ENCODE results near the gene DCAF8. TPM values are rescaled to one million over a fixed set of nuclear protein-coding genes. Genes with fewer than 3 reads are reported as not detected.

The DCAF8 gene
- total RNA-seq, 1 experiment from 2014 or later: 98.1 TPM

DNA sequence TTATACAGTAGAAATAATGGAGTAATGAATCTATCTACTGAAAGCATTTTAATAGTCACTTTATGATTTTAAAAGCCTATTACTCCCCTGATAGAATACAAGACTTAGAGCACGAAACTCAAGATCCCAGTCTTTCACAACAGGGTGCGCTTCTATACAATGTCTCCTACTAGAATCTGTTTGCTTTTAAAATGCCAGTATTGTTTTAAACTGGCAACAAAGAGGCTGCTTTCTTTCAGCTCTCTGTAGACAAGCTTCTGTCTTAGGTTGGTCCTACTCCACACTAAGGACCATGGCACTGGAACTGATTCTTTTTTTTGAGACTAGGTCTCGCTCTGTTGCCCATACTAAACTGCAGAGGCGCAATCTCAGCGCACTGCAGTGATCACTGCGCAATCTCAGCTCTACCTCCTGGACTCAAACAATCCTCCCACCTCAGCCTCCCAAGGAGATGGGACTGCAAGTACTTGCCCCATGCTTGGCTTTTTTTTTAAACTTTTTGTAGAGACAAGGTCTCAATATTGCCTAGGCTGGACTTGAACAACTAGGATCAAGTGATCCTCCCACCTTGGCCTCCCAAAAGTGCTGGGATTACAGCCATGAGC lies 4.8 kb downstream of the DCAF8 start:
- intact Hi-C loops (cut with micrococcal nuclease): no loop called here
- TF ChIP-seq CBX3 (IDR thresholded peaks at IDR 0.05; ENCODE audit: low read depth) (no peak), TCF7L2 (IDR thresholded peaks at IDR 0.05; ENCODE audit: borderline replicate concordance, extremely low read depth, insufficient read depth, insufficient read length) (no peak), ELF1 (IDR thresholded peaks at IDR 0.05; ENCODE audit: borderline replicate concordance, low read depth) (no peak), EGR1 (IDR thresholded peaks at IDR 0.05; ENCODE audit: low read depth) (no peak), ZFX (IDR thresholded peaks at IDR 0.05) (no peak)
- TF ChIP-seq, protein P1, sequence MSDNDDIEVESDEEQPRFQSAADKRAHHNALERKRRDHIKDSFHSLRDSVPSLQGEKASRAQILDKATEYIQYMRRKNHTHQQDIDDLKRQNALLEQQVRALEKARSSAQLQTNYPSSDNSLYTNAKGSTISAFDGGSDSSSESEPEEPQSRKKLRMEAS (IDR thresholded peaks at IDR 0.05): no peak
- ATAC-seq (no peak), DNase-seq (ENCODE audit: low read depth, low spot score) (no peak)
- no peaks in the 10 kb centered on the region for H3K9me2 ChIP-seq (ENCODE audit: insufficient read depth)
- H3K27ac ChIP-seq (ENCODE audit: low read depth, low read length): no peak overlapping the region
- H3K4me1 ChIP-seq (ENCODE audit: control insufficient read depth in 1 of 2, insufficient read depth in 2 of 2, low read length in 2 of 2): peaks cover 26 to 32% of the 10 kb centered on the region in 2 experiments
- no peaks in the 10 kb centered on the region for H3K9me3 ChIP-seq (ENCODE audit: control insufficient read depth in 1 of 2, insufficient read depth in 1 of 2, low read depth in 1 of 2, low read length in 2 of 2)
- no peaks in the 10 kb centered on the region; the same call in 1 of the 2 replicates for H4K20me1 ChIP-seq (ENCODE audit: insufficient read depth)
- POLR2A ChIA-PET: interaction anchor here (1.1 kb wide), 1 partner anchor 91 kb away, joined by 3 read pairs; no protein-coding TSS in a partner anchor
- 0 out of 4 replicates have a peak, but pooled peaks cover 0 to 5% of the 10 kb centered on the region in 2 experiments for H3K36me3 ChIP-seq (ENCODE audit: control insufficient read depth in 1 of 2, insufficient read depth in 2 of 2, low read length in 2 of 2)
- H3K4me3 ChIP-seq (replicated peaks in 1 of 2; ENCODE audit: low read depth in 1 of 2, low read length in 2 of 2): no peak overlapping the region
- CTCF ChIA-PET: no interaction called here
- no peaks in the 10 kb centered on the region for H3K27me3 ChIP-seq (ENCODE audit: insufficient read depth, low read length)
- no peak overlapping the region for H2AFZ ChIP-seq (ENCODE audit: low read depth, low read length, poor library complexity, severe bottlenecking)
- RAD21 ChIA-PET (ENCODE audit: low non-redundant PET in 1 of 2, low total read pairs in 2 of 2, uncharacterized antibody in 2 of 2, unreplicated experiment in 2 of 2): no interaction called here
- H3K79me2 ChIP-seq (ENCODE audit: insufficient read depth, low read length): peaks cover 80% of the 10 kb centered on the region
- BruUV-seq (replicated peaks): no TSS peak
- peak overlapping the region; percentile 35; the same call in 1 of the 2 replicates for H3K4me2 ChIP-seq (ENCODE audit: low read length)
- no peak overlapping the region for H3K9ac ChIP-seq (ENCODE audit: low read length)

DNA sequence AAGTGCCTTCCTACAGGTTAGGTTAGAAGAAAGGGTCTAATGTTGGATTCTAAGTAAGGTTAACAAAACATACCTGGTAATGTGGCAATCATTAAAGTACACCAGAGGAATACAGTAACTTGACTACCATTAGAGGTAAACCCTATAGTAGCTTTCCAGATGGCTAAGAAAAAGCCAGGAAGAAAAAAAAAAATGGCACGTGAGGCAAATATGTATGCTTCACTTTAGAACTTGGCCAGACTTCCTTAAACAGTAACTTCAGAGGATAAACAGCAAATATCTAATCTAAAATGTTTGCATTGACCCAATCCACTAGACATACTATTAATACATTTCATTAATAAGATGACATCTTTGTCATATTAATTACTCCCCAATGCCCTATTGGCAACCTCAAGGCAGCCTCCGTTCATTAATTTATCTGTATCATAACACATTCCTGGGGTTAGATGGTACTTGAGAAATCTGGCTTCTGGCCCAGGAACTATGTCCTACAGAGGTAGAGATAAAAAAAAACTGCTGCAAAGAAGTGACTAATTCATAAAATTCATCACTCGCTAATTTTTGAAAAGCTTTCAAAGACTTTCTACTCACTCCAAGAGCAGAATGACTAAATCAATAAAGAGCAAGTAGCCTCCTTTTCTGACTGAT lies 5.8 kb downstream of the DCAF8 start:
- no peaks in the 10 kb centered on the region for H3K9me2 ChIP-seq (ENCODE audit: insufficient read depth)
- no peak overlapping the region for H3K4me3 ChIP-seq (replicated peaks in 1 of 2; ENCODE audit: low read depth in 1 of 2, low read length in 2 of 2)
- 0 out of 4 replicates have a peak, but pooled peaks cover 0 to 5% of the 10 kb centered on the region in 2 experiments for H3K36me3 ChIP-seq (ENCODE audit: control insufficient read depth in 1 of 2, insufficient read depth in 2 of 2, low read length in 2 of 2)
- peaks cover 78% of the 10 kb centered on the region for H3K79me2 ChIP-seq (ENCODE audit: insufficient read depth, low read length)
- no peak for ATAC-seq
- H2AFZ ChIP-seq (ENCODE audit: low read depth, low read length, poor library complexity, severe bottlenecking): no peak overlapping the region
- H3K9ac ChIP-seq (ENCODE audit: low read length): no peak overlapping the region
- DNase-seq (ENCODE audit: low read depth, low spot score): no peak
- intact Hi-C loops (cut with micrococcal nuclease): no loop called here
- no peak for TF ChIP-seq EZH2phosphoT487 (IDR thresholded peaks at IDR 0.05; ENCODE audit: borderline replicate concordance)
- no peak for TF ChIP-seq ZFX (IDR thresholded peaks at IDR 0.05)
- TF ChIP-seq RAD21 (IDR thresholded peaks at IDR 0.05; ENCODE audit: low read depth): no peak
- TF ChIP-seq POLR2AphosphoS5 (IDR thresholded peaks at IDR 0.05; ENCODE audit: low read depth, low read length): no peak
- TF ChIP-seq, protein P2, sequence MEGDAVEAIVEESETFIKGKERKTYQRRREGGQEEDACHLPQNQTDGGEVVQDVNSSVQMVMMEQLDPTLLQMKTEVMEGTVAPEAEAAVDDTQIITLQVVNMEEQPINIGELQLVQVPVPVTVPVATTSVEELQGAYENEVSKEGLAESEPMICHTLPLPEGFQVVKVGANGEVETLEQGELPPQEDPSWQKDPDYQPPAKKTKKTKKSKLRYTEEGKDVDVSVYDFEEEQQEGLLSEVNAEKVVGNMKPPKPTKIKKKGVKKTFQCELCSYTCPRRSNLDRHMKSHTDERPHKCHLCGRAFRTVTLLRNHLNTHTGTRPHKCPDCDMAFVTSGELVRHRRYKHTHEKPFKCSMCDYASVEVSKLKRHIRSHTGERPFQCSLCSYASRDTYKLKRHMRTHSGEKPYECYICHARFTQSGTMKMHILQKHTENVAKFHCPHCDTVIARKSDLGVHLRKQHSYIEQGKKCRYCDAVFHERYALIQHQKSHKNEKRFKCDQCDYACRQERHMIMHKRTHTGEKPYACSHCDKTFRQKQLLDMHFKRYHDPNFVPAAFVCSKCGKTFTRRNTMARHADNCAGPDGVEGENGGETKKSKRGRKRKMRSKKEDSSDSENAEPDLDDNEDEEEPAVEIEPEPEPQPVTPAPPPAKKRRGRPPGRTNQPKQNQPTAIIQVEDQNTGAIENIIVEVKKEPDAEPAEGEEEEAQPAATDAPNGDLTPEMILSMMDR (IDR thresholded peaks at IDR 0.05 in 2 of 3, conservative IDR thresholded peaks at IDR 0.05 in 1 of 3; ENCODE audit: borderline replicate concordance in 1 of 3, insufficient read depth in 1 of 3, low read depth in 2 of 3, low read length in 2 of 3): no peak
- TF ChIP-seq, protein P1 (IDR thresholded peaks at IDR 0.05): no peak
- TF ChIP-seq JUND (IDR thresholded peaks at IDR 0.05): no peak
- no peak for TF ChIP-seq FOSL1 (IDR thresholded peaks at IDR 0.05; ENCODE audit: low read depth)
- TF ChIP-seq EZH2 (IDR thresholded peaks at IDR 0.05): no peak
- no peak for TF ChIP-seq TCF7L2 (IDR thresholded peaks at IDR 0.05; ENCODE audit: borderline replicate concordance, extremely low read depth, insufficient read depth, insufficient read length)
- no peak for TF ChIP-seq CEBPB (IDR thresholded peaks at IDR 0.05; ENCODE audit: low read depth)
- no peak for TF ChIP-seq SIN3A (IDR thresholded peaks at IDR 0.05; ENCODE audit: low read depth)
- peak overlapping the region; percentile 35; the same call in 1 of the 2 replicates for H3K4me2 ChIP-seq (ENCODE audit: low read length)
- ChIA-PET CTCF (no interaction called here), RAD21 (ENCODE audit: low non-redundant PET in 1 of 2, low total read pairs in 2 of 2, uncharacterized antibody in 2 of 2, unreplicated experiment in 2 of 2) (no interaction called here), POLR2A (interaction anchor here (1.1 kb wide), 1 partner anchor 92 kb away, joined by 3 read pairs; no protein-coding TSS in a partner anchor)
- H3K27me3 ChIP-seq (ENCODE audit: insufficient read depth, low read length): no peaks in the 10 kb centered on the region
- no TSS peak for BruUV-seq (replicated peaks)
- H3K4me1 ChIP-seq (ENCODE audit: control insufficient read depth in 1 of 2, insufficient read depth in 2 of 2, low read length in 2 of 2): peaks cover 26 to 32% of the 10 kb centered on the region in 2 experiments
- no peaks in the 10 kb centered on the region for H3K9me3 ChIP-seq (ENCODE audit: control insufficient read depth in 1 of 2, insufficient read depth in 1 of 2, low read depth in 1 of 2, low read length in 2 of 2)
- H3K27ac ChIP-seq (ENCODE audit: low read depth, low read length): peak overlapping the region; percentile 24; the same call in 1 of the 2 replicates
- H4K20me1 ChIP-seq (ENCODE audit: insufficient read depth): no peaks in the 10 kb centered on the region; the same call in 1 of the 2 replicates
